ENCODE data around the gene SNCB.
A peak's percentile ranks its signal among the peaks of the same experiment; 100 is the strongest.

SNCB gene

DNA sequence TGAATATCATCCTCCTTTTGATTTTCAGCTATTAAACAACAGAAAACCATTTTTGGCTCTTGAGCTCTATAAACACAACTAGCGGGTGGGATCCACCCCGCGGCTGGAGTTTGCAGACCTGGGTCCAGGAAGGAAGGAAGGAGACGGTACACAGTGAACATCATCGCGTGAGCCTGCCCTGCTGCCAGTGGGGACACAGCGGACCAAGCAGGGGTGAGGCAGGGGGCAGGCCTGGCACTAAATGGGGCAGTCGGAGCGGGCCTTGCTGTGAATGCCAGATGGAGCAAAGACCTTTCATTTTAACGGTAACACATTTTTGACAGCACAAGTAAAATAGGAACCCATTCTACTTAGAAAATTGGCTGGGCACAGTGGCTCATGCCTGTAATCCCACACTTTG, 31.3 kb upstream of the SNCB start:
- no peak for DNase-seq (ENCODE audit: low read depth, low spot score)
- no peak overlapping the region for H3K4me3 ChIP-seq (ENCODE audit: low read depth, low read length)
- no peak for TF ChIP-seq CTCF (IDR thresholded peaks at IDR 0.05; ENCODE audit: low read depth, low read length)
- in situ Hi-C loops (cut with HindIII; ENCODE audit: low sequenced_read_pairs), result no loop called here

- DNase-seq (ENCODE audit: low read depth, low spot score), result peak; percentile 68
- H3K4me3 ChIP-seq (ENCODE audit: low read depth, low read length), result no peak overlapping the region
- TF ChIP-seq CTCF (IDR thresholded peaks at IDR 0.05; ENCODE audit: low read depth, low read length), result peak; percentile 97
- in situ Hi-C loops (cut with HindIII; ENCODE audit: low sequenced_read_pairs), result no loop called here
Measured at GRCh38 chr5:176660860-176661641, 30.7 kb upstream of the SNCB start.

DNA sequence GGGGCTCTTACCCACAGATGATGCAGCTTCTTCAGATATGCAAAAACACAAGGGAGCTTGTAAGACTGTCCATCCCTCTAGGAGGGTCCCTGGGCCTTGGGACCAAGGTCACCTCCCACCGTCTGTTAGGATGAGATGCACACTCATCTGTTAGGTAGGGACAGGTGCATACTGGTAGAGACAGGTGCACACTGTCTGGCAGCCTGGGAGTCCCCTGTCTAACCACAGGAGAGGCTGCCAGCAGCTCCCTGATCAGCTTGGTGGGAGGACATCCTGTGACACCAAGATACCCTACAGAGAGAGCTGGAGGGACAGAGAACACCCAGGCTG, 30.2 kb upstream of the SNCB start:
- in situ Hi-C loops (cut with HindIII; ENCODE audit: low sequenced_read_pairs), result no loop called here
- H3K4me3 ChIP-seq (ENCODE audit: low read depth, low read length), result no peak overlapping the region
- no peak for TF ChIP-seq CTCF (IDR thresholded peaks at IDR 0.05; ENCODE audit: low read depth, low read length)
- DNase-seq (ENCODE audit: low read depth, low spot score), result no peak

DNA sequence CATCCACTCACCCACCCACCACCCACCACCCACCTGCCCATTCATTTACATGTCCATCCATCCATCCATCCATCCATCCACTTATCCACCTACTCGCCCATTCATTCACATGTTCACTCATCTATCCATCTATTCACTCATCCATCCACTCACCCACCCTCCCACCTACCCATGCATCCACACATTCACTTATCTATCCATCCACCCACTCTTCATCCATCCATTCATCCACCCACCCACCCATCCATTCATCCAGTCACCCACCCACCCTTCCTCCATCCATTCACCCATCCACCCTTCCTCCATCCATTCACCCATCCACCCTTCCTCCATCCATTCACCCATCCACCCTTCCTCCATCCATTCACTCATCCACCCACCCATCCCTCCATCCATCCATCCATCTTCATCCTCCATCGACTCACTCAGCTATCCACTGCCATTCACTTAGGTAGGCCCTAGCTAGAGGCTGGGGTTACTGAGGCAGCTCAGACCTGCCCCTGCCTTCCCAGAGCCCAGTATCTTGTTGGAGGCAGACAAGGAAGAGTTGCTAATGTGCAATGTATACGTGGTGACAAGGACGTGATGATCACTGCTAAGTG, 29.6 kb upstream of the SNCB start:
- no peak for TF ChIP-seq CTCF (IDR thresholded peaks at IDR 0.05; ENCODE audit: low read depth, low read length)
- H3K4me3 ChIP-seq (ENCODE audit: low read depth, low read length), result no peak overlapping the region
- no peak for DNase-seq (ENCODE audit: low read depth, low spot score)
- in situ Hi-C loops (cut with HindIII; ENCODE audit: low sequenced_read_pairs), result no loop called here

- no peak for TF ChIP-seq CTCF (IDR thresholded peaks at IDR 0.05; ENCODE audit: low read depth, low read length)
- no peak for DNase-seq (ENCODE audit: low read depth, low spot score)
- in situ Hi-C loops (cut with HindIII; ENCODE audit: low sequenced_read_pairs), result no loop called here
- H3K4me3 ChIP-seq (ENCODE audit: low read depth, low read length), result no peak overlapping the region
Measured at GRCh38 chr5:176659512-176659839, 29.1 kb upstream of the SNCB start.

GRCh38 chr5:176658817-176659511, 28.6 kb upstream of the SNCB start:
- H3K4me3 ChIP-seq (ENCODE audit: low read depth, low read length), result no peak overlapping the region
- peak; percentile 44 for DNase-seq (ENCODE audit: low read depth, low spot score)
- in situ Hi-C loops (cut with HindIII; ENCODE audit: low sequenced_read_pairs), result no loop called here
- no peak for TF ChIP-seq CTCF (IDR thresholded peaks at IDR 0.05; ENCODE audit: low read depth, low read length)
